Keratinocyte (primary cell): ENCODE results near the gene RBMS3. TPM values are rescaled to one million over a fixed set of nuclear protein-coding genes. Genes with fewer than 3 reads are reported as not detected.

ENCODE experiments used
- DNase-seq: peaks from one replicate; pipeline ENCODE4 v3.0.0-alpha.2; 2011; ENCODE audit warnings: low read depth, missing footprints, low spot score
- FAIRE-seq: peaks from 2 replicates; lab custom pipeline; 2011; peaks lifted over from hg19 to GRCh38; lab: Jason Lieb, UNC
- H2AFZ ChIP-seq: 2 replicates; pipeline ENCODE4 v1.6.0; 2012; ENCODE audit warnings: low read length, control low read depth, inconsistent platforms; ENCODE audit not compliant: control insufficient read depth
- H3K27ac ChIP-seq: 2 replicates; pipeline ENCODE4 v1.5.1; 2011; ENCODE audit warnings: low read length; ENCODE audit not compliant: control insufficient read depth, insufficient read depth
- H3K27me3 ChIP-seq: 3 replicates; pipeline ENCODE4 v1.6.0; 2011; ENCODE audit warnings: low read length; ENCODE audit not compliant: control insufficient read depth, insufficient read depth; ENCODE audit errors: extremely low read depth
- H3K36me3 ChIP-seq, 2 experiments: 2 replicates in 1 of 2; 3 replicates in 1 of 2; pipeline ENCODE4 v1.5.1; 2011; ENCODE audit warnings: low read length in 2 of 2, mild to moderate bottlenecking in 1 of 2; ENCODE audit not compliant: control insufficient read depth in 2 of 2, insufficient read depth in 2 of 2; ENCODE audit errors: extremely low read depth in 1 of 2
- H3K4me1 ChIP-seq: 3 replicates; pipeline ENCODE4 v1.5.1; 2011; ENCODE audit warnings: low read length; ENCODE audit not compliant: control insufficient read depth, insufficient read depth; ENCODE audit errors: extremely low read depth
- H3K4me2 ChIP-seq: 3 replicates; pipeline ENCODE4 v1.6.0; 2011; ENCODE audit warnings: low read depth, low read length; ENCODE audit not compliant: control insufficient read depth, insufficient read depth; ENCODE audit errors: extremely low read depth
- H3K4me3 ChIP-seq, 3 experiments: fragments of 200-600 bp in 1 of 3; sonication (generic) in 1 of 3; 2 replicates in 2 of 3; 3 replicates in 1 of 3; pipeline ENCODE4 v1.5.1; 2011 to 2016; ENCODE audit warnings: low read length in 3 of 3, mild to moderate bottlenecking in 3 of 3, control low read depth in 2 of 3, inconsistent platforms in 1 of 3, low read depth in 1 of 3, mixed read lengths in 1 of 3, mixed run types in 1 of 3, moderate library complexity in 1 of 3; ENCODE audit not compliant: control insufficient read depth in 2 of 3, insufficient read depth in 2 of 3; ENCODE audit errors: extremely low read depth in 1 of 3
- H3K79me2 ChIP-seq: 2 replicates; pipeline ENCODE4 v1.6.0; 2012; ENCODE audit warnings: low read length; ENCODE audit not compliant: control insufficient read depth, insufficient read depth
- H3K9ac ChIP-seq: 3 replicates; pipeline ENCODE4 v1.6.0; 2011; ENCODE audit warnings: low read length; ENCODE audit not compliant: control insufficient read depth, insufficient read depth; ENCODE audit errors: extremely low read depth
- H3K9me1 ChIP-seq: 3 replicates; pipeline ENCODE4 v1.6.0; 2011; ENCODE audit warnings: low read length; ENCODE audit not compliant: control insufficient read depth, insufficient read depth; ENCODE audit errors: extremely low read depth
- H3K9me3 ChIP-seq: 2 replicates; pipeline ENCODE4 v1.5.1; 2012; ENCODE audit warnings: low read depth, low read length; ENCODE audit not compliant: control insufficient read depth
- H4K20me1 ChIP-seq: 3 replicates; pipeline ENCODE4 v1.6.0; 2011; ENCODE audit warnings: low read length; ENCODE audit not compliant: control insufficient read depth, insufficient read depth; ENCODE audit errors: extremely low read depth
- EZH2 ChIP-seq: IDR thresholded peaks from one replicate; pipeline ENCODE4 v1.6.1; 2012; ENCODE audit warnings: inconsistent platforms, mild to moderate bottlenecking, low read length, moderate library complexity
- dilution Hi-C: fragments of 300-500 bp; cut with MboI; formaldehyde crosslinking; loops from one replicate; pipeline ENCODE4 v1.7.0; 2020; ENCODE audit warnings: low sequenced_read_pairs; ENCODE audit not compliant: extremely low pct_ligation_motif_present
- polyA plus RNA-seq, 5 experiments: library from polyadenylated mRNA; depleted of rRNA in 3 of 5; stranded (reverse) in 3 of 5; stranded (forward) in 1 of 5; unstranded in 1 of 5; fragments of >200 nt; gene quantifications; 1 replicate in 1 of 5; 2 replicates in 3 of 5; 3 replicates in 1 of 5; pipeline versions ENCODE4 v1.2.1 to v1.2.3, GENCODE V29; 2011 to 2012; ENCODE audit warnings: missing spikeins in 2 of 5, low read depth in 1 of 5, low replicate concordance in 1 of 5
- TF ChIP-seq, protein P1 (sequence below), 3 experiments: IDR thresholded peaks in 1 of 3; conservative IDR thresholded peaks in 1 of 3; optimal IDR thresholded peaks in 1 of 3; 2 replicates in 2 of 3; 3 replicates in 1 of 3; pipeline versions ENCODE3 to v1.5.1; 2011; ENCODE audit warnings: low read length in 3 of 3, mild to moderate bottlenecking in 3 of 3, moderate library complexity in 2 of 3, control low read depth in 1 of 3, inconsistent platforms in 1 of 3; ENCODE audit not compliant: insufficient read depth in 2 of 3; ENCODE audit errors: extremely low read depth in 1 of 3

Gene RBMS3
- polyA plus RNA-seq, 1 donor (not counting 4 experiments of a cell fraction or from before 2014, with no cell fraction given), result 2.3 TPM

DNA sequence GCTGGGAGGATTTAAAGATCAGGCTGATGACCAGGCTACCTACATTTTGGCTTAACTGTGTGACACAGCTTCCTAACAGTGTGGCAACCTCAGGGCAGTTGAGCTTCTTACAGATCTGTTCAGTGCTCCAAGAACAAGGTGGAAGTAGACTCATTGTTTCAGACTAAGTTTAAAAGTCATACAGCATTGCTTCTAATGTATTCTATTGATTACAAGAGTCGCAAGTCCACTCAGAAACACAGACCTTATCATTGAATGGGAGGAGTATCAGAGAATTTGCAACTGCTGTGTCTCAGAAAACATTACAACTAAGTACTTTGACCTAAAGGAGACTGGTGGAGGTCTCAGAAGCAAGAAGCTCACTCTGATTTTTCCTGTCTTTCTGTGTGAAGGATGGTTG lies 746.0 kb downstream of the RBMS3 start:
- H3K36me3 ChIP-seq, result no peaks in the 10 kb centered on the region
- dilution Hi-C loops, result no loop called here
- FAIRE-seq, result no peak
- H2AFZ ChIP-seq, result no peak overlapping the region
- no peaks in the 10 kb centered on the region for H3K79me2 ChIP-seq
- no peaks in the 10 kb centered on the region for H3K9me1 ChIP-seq
- no peak overlapping the region for H3K4me3 ChIP-seq
- H4K20me1 ChIP-seq, result no peaks in the 10 kb centered on the region
- H3K9me3 ChIP-seq, result no peaks in the 10 kb centered on the region
- H3K9ac ChIP-seq, result no peak overlapping the region
- no peak overlapping the region for H3K27ac ChIP-seq
- H3K4me2 ChIP-seq, result no peak overlapping the region
- DNase-seq, result no peak
- TF ChIP-seq EZH2, result no peak
- TF ChIP-seq, protein P1, sequence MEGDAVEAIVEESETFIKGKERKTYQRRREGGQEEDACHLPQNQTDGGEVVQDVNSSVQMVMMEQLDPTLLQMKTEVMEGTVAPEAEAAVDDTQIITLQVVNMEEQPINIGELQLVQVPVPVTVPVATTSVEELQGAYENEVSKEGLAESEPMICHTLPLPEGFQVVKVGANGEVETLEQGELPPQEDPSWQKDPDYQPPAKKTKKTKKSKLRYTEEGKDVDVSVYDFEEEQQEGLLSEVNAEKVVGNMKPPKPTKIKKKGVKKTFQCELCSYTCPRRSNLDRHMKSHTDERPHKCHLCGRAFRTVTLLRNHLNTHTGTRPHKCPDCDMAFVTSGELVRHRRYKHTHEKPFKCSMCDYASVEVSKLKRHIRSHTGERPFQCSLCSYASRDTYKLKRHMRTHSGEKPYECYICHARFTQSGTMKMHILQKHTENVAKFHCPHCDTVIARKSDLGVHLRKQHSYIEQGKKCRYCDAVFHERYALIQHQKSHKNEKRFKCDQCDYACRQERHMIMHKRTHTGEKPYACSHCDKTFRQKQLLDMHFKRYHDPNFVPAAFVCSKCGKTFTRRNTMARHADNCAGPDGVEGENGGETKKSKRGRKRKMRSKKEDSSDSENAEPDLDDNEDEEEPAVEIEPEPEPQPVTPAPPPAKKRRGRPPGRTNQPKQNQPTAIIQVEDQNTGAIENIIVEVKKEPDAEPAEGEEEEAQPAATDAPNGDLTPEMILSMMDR (optimal IDR thresholded peaks at IDR 0.05 in 1 of 3, IDR thresholded peaks at IDR 0.05 in 1 of 3, conservative IDR thresholded peaks at IDR 0.05 in 1 of 3; ENCODE audit: extremely low read depth in 1 of 3, insufficient read depth in 2 of 3, low read length in 3 of 3), result no peak
- no peaks in the 10 kb centered on the region for H3K27me3 ChIP-seq
- no peaks in the 10 kb centered on the region for H3K4me1 ChIP-seq

DNA sequence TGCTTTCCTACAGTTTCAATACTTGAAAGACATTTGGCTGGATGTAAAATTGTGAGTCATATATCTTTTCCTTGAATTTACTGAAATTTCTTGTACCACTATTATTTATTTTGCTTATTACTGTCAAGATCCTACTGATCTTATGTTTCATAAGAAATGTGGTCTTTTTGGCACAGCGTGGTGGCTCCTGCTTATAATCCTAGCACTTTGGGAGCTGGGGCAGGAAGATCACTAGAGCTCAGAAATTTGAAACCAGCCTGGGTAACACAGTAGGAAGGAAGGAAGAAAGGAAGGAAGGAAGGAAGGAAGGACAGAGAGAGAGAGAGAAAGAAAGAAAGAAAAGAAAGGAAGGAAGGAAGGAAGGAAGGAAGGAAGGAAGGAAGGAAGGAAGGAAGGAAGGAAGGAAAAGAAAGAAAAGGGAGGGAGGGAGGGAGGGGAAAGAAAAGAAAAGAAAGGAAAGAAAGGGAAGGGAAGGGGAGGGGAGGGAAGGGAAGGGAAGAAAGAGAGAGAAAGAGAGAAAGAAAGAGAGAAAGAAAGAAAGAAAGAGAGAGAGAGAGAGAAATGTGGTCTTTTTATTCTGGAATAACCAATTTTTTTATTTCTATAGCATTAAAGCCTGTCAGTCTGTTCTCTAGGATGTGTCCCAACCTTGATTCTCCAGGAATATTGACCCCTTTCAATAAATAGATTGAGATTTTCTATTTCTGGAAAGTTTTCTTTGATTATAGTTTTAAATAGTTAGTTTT lies 753.5 kb downstream of the RBMS3 start:
- no peak for FAIRE-seq
- Histone ChIP-seq H3K4me1 (no peaks in the 10 kb centered on the region), H4K20me1 (no peaks in the 10 kb centered on the region), H2AFZ (no peak overlapping the region), H3K4me3 (no peak overlapping the region), H3K27ac (no peak overlapping the region), H3K4me2 (no peak overlapping the region), H3K9me1 (no peaks in the 10 kb centered on the region), H3K27me3 (no peaks in the 10 kb centered on the region), H3K9ac (no peak overlapping the region), H3K79me2 (no peaks in the 10 kb centered on the region), H3K9me3 (no peaks in the 10 kb centered on the region), H3K36me3 (no peaks in the 10 kb centered on the region)
- DNase-seq, result no peak
- no peak for TF ChIP-seq EZH2
- TF ChIP-seq, protein P1 (optimal IDR thresholded peaks at IDR 0.05 in 1 of 3, IDR thresholded peaks at IDR 0.05 in 1 of 3, conservative IDR thresholded peaks at IDR 0.05 in 1 of 3; ENCODE audit: extremely low read depth in 1 of 3, insufficient read depth in 2 of 3, low read length in 3 of 3), result no peak
- dilution Hi-C loops, result no loop called here
